GM12878 (cell line): ENCODE data around the gene CARD19. TPM values are rescaled to one million over a fixed set of nuclear protein-coding genes. Genes with fewer than 3 reads are reported as not detected.

ENCODE experiments used
- ATF7 ChIP-seq: fragments of 450-650 bp; IDR thresholded peaks from 2 replicates; pipeline ENCODE4 v1.6.1; 2016; ENCODE audit warnings: low read depth, mild to moderate bottlenecking
- BRCA1 ChIP-seq: IDR thresholded peaks from 2 replicates; pipeline ENCODE4 v1.6.1; 2011; ENCODE audit warnings: low read depth, low read length, improper control_type of control experiment
- CHD2 ChIP-seq: IDR thresholded peaks from 2 replicates; pipeline ENCODE4 v1.6.1; 2011; ENCODE audit warnings: low read depth, low read length, improper control_type of control experiment, borderline replicate concordance
- CREM ChIP-seq: IDR thresholded peaks from 2 replicates; pipeline ENCODE4 v1.6.1; 2014; ENCODE audit warnings: antibody characterized with exemption, low read depth
- FOS ChIP-seq: IDR thresholded peaks from 3 replicates; pipeline ENCODE4 v1.6.1; 2011; ENCODE audit warnings: borderline replicate concordance; ENCODE audit not compliant: insufficient read length; ENCODE audit errors: extremely low read depth
- GATAD2B ChIP-seq: fragments of 450-650 bp; conservative IDR thresholded peaks from 2 replicates; pipeline ENCODE4 v1.6.1; 2017; ENCODE audit warnings: low read depth, mild to moderate bottlenecking, moderate library complexity
- JUND ChIP-seq: IDR thresholded peaks from 2 replicates; pipeline ENCODE4 v1.6.1; 2012; ENCODE audit warnings: low read depth, mild to moderate bottlenecking, low read length, improper control_type of control experiment, moderate library complexity
- KLF5 ChIP-seq: fragments of 450-650 bp; IDR thresholded peaks from 2 replicates; pipeline ENCODE4 v1.6.1; 2014; ENCODE audit warnings: mild to moderate bottlenecking; ENCODE audit not compliant: partially characterized antibody
- PAX8 ChIP-seq: fragments of 450-650 bp; IDR thresholded peaks from 2 replicates; pipeline ENCODE4 v1.6.1; 2017; ENCODE audit warnings: mild to moderate bottlenecking, moderate library complexity
- PML ChIP-seq: IDR thresholded peaks from 2 replicates; pipeline ENCODE4 v1.6.1; 2012; ENCODE audit warnings: low read length, inconsistent platforms
- POLR2AphosphoS5 ChIP-seq: IDR thresholded peaks from 2 replicates; pipeline ENCODE4 v1.6.1; 2011; ENCODE audit warnings: mild to moderate bottlenecking, low read length, inconsistent platforms
- RBBP5 ChIP-seq: fragments of 200-600 bp; sonication (generic); conservative IDR thresholded peaks from 2 replicates; pipeline ENCODE4 v1.6.1; 2016
- RUNX3 ChIP-seq: IDR thresholded peaks from 2 replicates; pipeline ENCODE4 v1.6.1; 2012; ENCODE audit warnings: low read length, inconsistent platforms
- SIN3A ChIP-seq: IDR thresholded peaks from 2 replicates; pipeline ENCODE4 v1.6.1; 2012; ENCODE audit warnings: low read depth, low read length, improper control_type of control experiment
- SMC3 ChIP-seq: IDR thresholded peaks from 2 replicates; pipeline ENCODE4 v1.6.1; 2011; ENCODE audit warnings: low read length, improper control_type of control experiment, borderline replicate concordance
- SREBF2 ChIP-seq: IDR thresholded peaks from 2 replicates; pipeline ENCODE4 v1.6.1; 2012; ENCODE audit warnings: mild to moderate bottlenecking, low read length
- STAT3 ChIP-seq: IDR thresholded peaks from 2 replicates; pipeline ENCODE4 v1.6.1; 2011; ENCODE audit warnings: low read depth, low read length, improper control_type of control experiment
- TARDBP ChIP-seq: IDR thresholded peaks from 2 replicates; pipeline ENCODE4 v1.6.1; 2016; ENCODE audit warnings: borderline replicate concordance
- YBX1 ChIP-seq: fragments of 450-650 bp; IDR thresholded peaks from 2 replicates; pipeline ENCODE4 v1.6.1; 2016; ENCODE audit warnings: antibody characterized with exemption
- ZNF274 ChIP-seq: IDR thresholded peaks from one replicate; pipeline ENCODE4 v1.8.0; 2011; ENCODE audit not compliant: insufficient read length, insufficient read depth
- polyA plus RNA-seq, 11 experiments: library from polyadenylated mRNA; depleted of rRNA in 4 of 11; unstranded in 6 of 11; stranded (reverse) in 5 of 11; fragments of >200 nt; fragmentation: Nextera tagmentation in 4 of 11; fragmentation: Illumina TruSeq in 1 of 11; extraction: Ambion mirVana in 4 of 11; extraction: Trizol in 1 of 11; gene quantifications; 1 replicate in 1 of 11; 2 replicates in 10 of 11; pipeline versions ENCODE4 v1.2.1 to v1.2.3, GENCODE V29; 2011 to 2016; ENCODE audit warnings: inconsistent platforms in 2 of 11, missing spikeins in 2 of 11, low read depth in 1 of 11
- total RNA-seq, 4 experiments: library from RNA; depleted of rRNA in 3 of 4; stranded (reverse); fragments of >200 nt in 3 of 4; fragmentation: Illumina TruSeq in 1 of 4; extraction: Trizol in 1 of 4; gene quantifications; 2 replicates each; pipeline versions ENCODE4 v1.2.1 to v1.2.3, GENCODE V29; 2013 to 2021
- TF ChIP-seq, protein P1 (sequence below): IDR thresholded peaks from 2 replicates; pipeline ENCODE4 v1.6.1; 2011; ENCODE audit warnings: mild to moderate bottlenecking, low read depth, low read length, moderate library complexity; ENCODE audit not compliant: insufficient replicate concordance
- TF ChIP-seq, protein P2 (sequence below): fragments of 450-650 bp; IDR thresholded peaks from 2 replicates; pipeline ENCODE4 v1.6.1; 2016; ENCODE audit warnings: mild to moderate bottlenecking
- TF ChIP-seq, protein P3 (sequence below): fragments of 450-650 bp; IDR thresholded peaks from 2 replicates; pipeline ENCODE4 v1.6.1; 2016; ENCODE audit warnings: mild to moderate bottlenecking, moderate library complexity, borderline replicate concordance
- TF ChIP-seq, protein P4 (sequence below): fragments of 450-650 bp; IDR thresholded peaks from 2 replicates; pipeline ENCODE4 v1.6.1; 2017; ENCODE audit warnings: mild to moderate bottlenecking, low read depth, inconsistent platforms; ENCODE audit not compliant: poor library complexity, severe bottlenecking

The CARD19 gene
- total and polyA plus RNA-seq, 10 of the 15 experiments (the other 5 are each of a cell fraction or from before 2014, with no cell fraction given), result 0.61 to 41.6 (median 19.9) TPM

DNA sequence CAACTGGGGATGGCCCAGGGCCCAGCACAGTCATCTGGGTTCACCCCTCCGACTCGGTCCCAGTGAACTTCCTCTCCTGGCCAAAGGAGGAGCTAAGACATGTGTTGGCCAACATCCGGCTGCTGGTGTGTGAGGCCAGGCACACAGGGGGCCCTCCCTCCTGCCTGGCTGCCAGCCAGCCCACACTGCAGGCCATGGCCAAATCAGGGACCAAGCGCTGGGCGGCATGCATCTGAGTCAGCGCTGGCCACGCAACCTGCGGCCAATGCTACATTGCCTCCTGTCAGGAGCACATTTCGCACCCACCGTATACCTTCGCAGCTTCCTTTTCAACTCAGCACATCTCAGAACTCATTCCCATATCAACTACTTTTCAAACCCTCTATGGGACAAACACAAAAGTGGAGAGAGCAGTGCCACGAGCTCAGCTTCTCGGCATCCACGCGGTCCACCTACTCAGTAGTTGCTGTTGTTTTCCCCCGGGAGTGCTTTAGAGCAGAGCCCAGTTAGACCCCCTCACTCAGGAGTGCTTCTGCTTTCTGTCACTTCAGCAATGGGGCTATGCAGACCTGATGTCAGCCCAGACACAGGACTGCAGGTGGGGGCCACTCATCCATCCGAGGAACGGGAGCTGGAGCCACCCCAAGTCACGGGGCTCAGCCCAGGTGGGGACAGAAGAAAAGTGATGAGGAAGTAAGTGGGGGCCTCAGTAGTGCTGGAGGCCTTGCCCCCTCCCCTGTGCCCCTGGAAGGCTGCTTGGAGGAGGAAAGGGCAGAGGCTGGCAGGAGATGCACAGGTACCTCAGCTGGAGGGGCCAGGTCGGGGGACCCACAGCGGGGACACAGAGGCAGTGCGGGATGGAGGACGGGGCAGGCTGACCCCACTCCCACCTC is 24.2 kb downstream of the CARD19 start (continued):
- TF ChIP-seq STAT3 (no peak), ATF7 (0 out of 2 replicates have a peak, but pooled peaks have one; percentile 20), CREM (no peak), KLF5 (no peak), SMC3 (peak; percentile 11; the same call in 1 of the 2 replicates), TARDBP (no peak), CHD2 (0 out of 2 replicates have a peak, but pooled peaks have one; percentile 36), SREBF2 (no peak), PML (no peak), RUNX3 (no peak), ZNF274 (no peak), GATAD2B (peak; percentile 38), POLR2AphosphoS5 (peak; percentile 63), JUND (no peak), RBBP5 (no peak), SIN3A (no peak), PAX8 (no peak), BRCA1 (no peak), YBX1 (no peak), FOS (no peak)
- TF ChIP-seq, protein P1, sequence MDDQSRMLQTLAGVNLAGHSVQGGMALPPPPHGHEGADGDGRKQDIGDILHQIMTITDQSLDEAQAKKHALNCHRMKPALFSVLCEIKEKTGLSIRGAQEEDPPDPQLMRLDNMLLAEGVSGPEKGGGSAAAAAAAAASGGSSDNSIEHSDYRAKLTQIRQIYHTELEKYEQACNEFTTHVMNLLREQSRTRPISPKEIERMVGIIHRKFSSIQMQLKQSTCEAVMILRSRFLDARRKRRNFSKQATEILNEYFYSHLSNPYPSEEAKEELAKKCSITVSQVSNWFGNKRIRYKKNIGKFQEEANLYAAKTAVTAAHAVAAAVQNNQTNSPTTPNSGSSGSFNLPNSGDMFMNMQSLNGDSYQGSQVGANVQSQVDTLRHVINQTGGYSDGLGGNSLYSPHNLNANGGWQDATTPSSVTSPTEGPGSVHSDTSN, result no peak
- TF ChIP-seq, protein P2, sequence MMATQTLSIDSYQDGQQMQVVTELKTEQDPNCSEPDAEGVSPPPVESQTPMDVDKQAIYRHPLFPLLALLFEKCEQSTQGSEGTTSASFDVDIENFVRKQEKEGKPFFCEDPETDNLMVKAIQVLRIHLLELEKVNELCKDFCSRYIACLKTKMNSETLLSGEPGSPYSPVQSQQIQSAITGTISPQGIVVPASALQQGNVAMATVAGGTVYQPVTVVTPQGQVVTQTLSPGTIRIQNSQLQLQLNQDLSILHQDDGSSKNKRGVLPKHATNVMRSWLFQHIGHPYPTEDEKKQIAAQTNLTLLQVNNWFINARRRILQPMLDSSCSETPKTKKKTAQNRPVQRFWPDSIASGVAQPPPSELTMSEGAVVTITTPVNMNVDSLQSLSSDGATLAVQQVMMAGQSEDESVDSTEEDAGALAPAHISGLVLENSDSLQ, result no peak
- TF ChIP-seq, protein P3, sequence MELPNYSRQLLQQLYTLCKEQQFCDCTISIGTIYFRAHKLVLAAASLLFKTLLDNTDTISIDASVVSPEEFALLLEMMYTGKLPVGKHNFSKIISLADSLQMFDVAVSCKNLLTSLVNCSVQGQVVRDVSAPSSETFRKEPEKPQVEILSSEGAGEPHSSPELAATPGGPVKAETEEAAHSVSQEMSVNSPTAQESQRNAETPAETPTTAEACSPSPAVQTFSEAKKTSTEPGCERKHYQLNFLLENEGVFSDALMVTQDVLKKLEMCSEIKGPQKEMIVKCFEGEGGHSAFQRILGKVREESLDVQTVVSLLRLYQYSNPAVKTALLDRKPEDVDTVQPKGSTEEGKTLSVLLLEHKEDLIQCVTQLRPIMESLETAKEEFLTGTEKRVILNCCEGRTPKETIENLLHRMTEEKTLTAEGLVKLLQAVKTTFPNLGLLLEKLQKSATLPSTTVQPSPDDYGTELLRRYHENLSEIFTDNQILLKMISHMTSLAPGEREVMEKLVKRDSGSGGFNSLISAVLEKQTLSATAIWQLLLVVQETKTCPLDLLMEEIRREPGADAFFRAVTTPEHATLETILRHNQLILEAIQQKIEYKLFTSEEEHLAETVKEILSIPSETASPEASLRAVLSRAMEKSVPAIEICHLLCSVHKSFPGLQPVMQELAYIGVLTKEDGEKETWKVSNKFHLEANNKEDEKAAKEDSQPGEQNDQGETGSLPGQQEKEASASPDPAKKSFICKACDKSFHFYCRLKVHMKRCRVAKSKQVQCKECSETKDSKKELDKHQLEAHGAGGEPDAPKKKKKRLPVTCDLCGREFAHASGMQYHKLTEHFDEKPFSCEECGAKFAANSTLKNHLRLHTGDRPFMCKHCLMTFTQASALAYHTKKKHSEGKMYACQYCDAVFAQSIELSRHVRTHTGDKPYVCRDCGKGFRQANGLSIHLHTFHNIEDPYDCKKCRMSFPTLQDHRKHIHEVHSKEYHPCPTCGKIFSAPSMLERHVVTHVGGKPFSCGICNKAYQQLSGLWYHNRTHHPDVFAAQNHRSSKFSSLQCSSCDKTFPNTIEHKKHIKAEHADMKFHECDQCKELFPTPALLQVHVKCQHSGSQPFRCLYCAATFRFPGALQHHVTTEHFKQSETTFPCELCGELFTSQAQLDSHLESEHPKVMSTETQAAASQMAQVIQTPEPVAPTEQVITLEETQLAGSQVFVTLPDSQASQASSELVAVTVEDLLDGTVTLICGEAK, result no peak
- TF ChIP-seq, protein P4, sequence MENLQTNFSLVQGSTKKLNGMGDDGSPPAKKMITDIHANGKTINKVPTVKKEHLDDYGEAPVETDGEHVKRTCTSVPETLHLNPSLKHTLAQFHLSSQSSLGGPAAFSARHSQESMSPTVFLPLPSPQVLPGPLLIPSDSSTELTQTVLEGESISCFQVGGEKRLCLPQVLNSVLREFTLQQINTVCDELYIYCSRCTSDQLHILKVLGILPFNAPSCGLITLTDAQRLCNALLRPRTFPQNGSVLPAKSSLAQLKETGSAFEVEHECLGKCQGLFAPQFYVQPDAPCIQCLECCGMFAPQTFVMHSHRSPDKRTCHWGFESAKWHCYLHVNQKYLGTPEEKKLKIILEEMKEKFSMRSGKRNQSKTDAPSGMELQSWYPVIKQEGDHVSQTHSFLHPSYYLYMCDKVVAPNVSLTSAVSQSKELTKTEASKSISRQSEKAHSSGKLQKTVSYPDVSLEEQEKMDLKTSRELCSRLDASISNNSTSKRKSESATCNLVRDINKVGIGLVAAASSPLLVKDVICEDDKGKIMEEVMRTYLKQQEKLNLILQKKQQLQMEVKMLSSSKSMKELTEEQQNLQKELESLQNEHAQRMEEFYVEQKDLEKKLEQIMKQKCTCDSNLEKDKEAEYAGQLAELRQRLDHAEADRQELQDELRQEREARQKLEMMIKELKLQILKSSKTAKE, result no peak
